PFSK-1 (cell line): ENCODE measurements around the gene DCTN1.

ENCODE experiments used
- FOXP2 ChIP-seq: optimal IDR thresholded peaks from 2 replicates; pipeline ENCODE3; 2011; ENCODE audit warnings: borderline replicate concordance, control low read depth, inconsistent platforms; ENCODE audit not compliant: insufficient read depth; ENCODE audit errors: extremely low read length, extremely low read depth
- POLR2AphosphoS5 ChIP-seq: IDR thresholded peaks from 2 replicates; pipeline ENCODE4 v1.6.1; 2012; ENCODE audit warnings: low read depth, mild to moderate bottlenecking, control low read depth, low read length, moderate library complexity
- SIN3A ChIP-seq: IDR thresholded peaks from 2 replicates; pipeline ENCODE4 v1.6.1; 2012; ENCODE audit warnings: mild to moderate bottlenecking, low read length, moderate library complexity, borderline replicate concordance; ENCODE audit not compliant: insufficient read depth
- TAF1 ChIP-seq: IDR thresholded peaks from 2 replicates; pipeline ENCODE4 v1.6.1; 2012; ENCODE audit warnings: low read length, control low read depth, borderline replicate concordance; ENCODE audit not compliant: insufficient read depth
- TF ChIP-seq, protein P1 (sequence below), 2 experiments: IDR thresholded peaks; 2 replicates each; pipeline versions ENCODE4 v1.6.1 to v1.8.0; 2011 to 2012; ENCODE audit warnings: low read depth in 2 of 2, low read length in 2 of 2, control low read depth in 1 of 2, inconsistent platforms in 1 of 2, mild to moderate bottlenecking in 1 of 2, moderate library complexity in 1 of 2; ENCODE audit not compliant: insufficient read depth in 1 of 2

The DCTN1 gene

DNA sequence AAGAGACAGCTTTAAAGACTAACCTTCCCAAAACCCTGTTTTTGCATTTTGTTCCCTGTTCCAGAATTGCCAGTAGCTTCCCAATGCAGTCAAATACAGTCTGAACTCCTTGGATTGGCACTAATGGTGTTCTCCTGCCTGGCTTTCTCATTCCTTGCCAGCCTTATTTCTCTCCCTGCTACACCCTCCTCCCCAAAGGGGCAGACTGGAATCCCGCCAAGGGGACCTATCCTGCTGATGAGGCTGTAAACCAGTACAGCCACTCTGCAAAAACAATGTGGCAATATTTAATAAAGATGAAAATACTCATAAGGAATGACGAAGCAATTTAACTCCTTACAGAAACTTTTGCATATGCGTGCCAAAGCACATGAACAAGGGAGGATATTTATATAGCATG, 32.4 kb downstream of the DCTN1 start:
- TF ChIP-seq SIN3A (no peak), FOXP2 (no peak), TAF1 (no peak), POLR2AphosphoS5 (no peak)
- TF ChIP-seq, protein P1, sequence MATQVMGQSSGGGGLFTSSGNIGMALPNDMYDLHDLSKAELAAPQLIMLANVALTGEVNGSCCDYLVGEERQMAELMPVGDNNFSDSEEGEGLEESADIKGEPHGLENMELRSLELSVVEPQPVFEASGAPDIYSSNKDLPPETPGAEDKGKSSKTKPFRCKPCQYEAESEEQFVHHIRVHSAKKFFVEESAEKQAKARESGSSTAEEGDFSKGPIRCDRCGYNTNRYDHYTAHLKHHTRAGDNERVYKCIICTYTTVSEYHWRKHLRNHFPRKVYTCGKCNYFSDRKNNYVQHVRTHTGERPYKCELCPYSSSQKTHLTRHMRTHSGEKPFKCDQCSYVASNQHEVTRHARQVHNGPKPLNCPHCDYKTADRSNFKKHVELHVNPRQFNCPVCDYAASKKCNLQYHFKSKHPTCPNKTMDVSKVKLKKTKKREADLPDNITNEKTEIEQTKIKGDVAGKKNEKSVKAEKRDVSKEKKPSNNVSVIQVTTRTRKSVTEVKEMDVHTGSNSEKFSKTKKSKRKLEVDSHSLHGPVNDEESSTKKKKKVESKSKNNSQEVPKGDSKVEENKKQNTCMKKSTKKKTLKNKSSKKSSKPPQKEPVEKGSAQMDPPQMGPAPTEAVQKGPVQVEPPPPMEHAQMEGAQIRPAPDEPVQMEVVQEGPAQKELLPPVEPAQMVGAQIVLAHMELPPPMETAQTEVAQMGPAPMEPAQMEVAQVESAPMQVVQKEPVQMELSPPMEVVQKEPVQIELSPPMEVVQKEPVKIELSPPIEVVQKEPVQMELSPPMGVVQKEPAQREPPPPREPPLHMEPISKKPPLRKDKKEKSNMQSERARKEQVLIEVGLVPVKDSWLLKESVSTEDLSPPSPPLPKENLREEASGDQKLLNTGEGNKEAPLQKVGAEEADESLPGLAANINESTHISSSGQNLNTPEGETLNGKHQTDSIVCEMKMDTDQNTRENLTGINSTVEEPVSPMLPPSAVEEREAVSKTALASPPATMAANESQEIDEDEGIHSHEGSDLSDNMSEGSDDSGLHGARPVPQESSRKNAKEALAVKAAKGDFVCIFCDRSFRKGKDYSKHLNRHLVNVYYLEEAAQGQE (IDR thresholded peaks at IDR 0.05; ENCODE audit: insufficient read depth in 1 of 2, low read depth in 2 of 2, low read length in 2 of 2) = no peak

DNA sequence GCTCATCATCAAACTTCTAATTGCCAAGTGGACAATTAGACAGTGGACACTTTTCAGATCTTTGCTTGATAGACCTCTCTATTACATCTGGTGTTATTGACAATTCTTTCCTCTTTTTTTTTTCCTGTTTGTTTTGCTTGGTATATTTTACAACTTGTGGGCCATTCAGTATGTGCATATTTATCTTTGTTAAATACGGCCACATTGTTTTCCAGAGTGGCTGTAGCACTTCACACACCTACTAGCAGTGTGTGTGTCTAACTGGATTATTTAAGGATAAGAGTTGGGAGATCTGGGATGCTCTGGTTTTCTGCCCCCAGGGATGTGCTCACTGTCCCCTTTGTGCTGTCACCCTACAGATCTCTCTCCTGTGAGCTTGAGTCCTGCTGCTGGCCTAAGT, 32.8 kb downstream of the DCTN1 start:
- no peak for TF ChIP-seq TAF1

GRCh38 chr2:74345272-74345943, 34.7 kb downstream of the DCTN1 start:
- TF ChIP-seq FOXP2 (no peak), SIN3A (no peak), TAF1 (no peak), POLR2AphosphoS5 (no peak)
- TF ChIP-seq, protein P1 (IDR thresholded peaks at IDR 0.05; ENCODE audit: insufficient read depth in 1 of 2, low read depth in 2 of 2, low read length in 2 of 2) = no peak

- TF ChIP-seq POLR2AphosphoS5 (no peak), TAF1 (no peak), SIN3A (no peak), FOXP2 (no peak)
- TF ChIP-seq, protein P1 (IDR thresholded peaks at IDR 0.05; ENCODE audit: insufficient read depth in 1 of 2, low read depth in 2 of 2, low read length in 2 of 2) = no peak
These were observed 36.8 kb downstream of the DCTN1 start, which contains the start of gene SLC4A5 for GRCh38 chr2:74343316-74343715. SLC4A5 (minus strand) TSS chr2:74343416; CDS start chr2:74315023, 28,393 bp downstream.

- TF ChIP-seq TAF1 = no peak
- TF ChIP-seq FOXP2 = no peak
- TF ChIP-seq POLR2AphosphoS5 = no peak
- TF ChIP-seq, protein P1 (IDR thresholded peaks at IDR 0.05; ENCODE audit: insufficient read depth in 1 of 2, low read depth in 2 of 2, low read length in 2 of 2) = no peak
- TF ChIP-seq SIN3A = no peak
These were observed 45.2 kb downstream of the DCTN1 start for GRCh38 chr2:74334931-74335333.
